ENCODE measurements around the gene SLC4A5.

DNA sequence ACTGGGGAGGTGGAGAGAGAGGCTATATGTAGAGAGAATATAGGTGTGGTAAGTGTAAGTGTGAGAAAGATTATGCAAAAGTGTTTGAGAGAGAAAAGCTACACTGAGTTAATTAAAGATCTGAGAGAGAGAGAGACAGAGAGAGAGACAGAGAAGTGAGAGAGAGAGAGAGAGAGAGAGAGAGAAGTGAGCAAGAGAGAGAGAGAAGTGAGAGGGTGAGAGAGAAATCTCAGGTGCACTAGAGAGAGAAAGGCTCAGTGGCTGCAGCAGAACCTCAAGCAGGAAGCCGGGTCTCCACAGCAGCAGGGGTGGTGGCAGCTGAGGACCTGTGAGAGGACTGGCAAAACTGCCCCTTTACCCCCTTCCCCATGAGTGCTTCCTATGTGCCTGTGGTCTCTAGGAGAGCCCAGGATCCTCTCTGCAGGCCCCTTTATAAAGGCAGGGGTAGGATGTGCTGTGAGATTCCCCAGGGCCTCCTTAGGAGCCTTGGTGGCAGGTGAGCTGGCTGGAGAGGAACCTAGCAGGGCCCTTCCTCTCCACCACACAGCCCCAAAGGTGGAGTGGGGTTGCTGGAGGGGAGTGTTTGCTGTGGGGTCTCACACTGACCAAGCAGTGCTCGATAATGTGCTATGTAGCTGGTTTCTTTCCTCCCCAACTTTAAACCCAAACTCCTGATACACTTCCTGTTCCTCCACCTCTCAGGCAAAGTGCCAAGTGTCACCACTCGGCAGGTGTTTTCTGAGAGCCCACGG lies 52.6 kb downstream of the SLC4A5 start:
- TF ChIP-seq, protein P1, sequence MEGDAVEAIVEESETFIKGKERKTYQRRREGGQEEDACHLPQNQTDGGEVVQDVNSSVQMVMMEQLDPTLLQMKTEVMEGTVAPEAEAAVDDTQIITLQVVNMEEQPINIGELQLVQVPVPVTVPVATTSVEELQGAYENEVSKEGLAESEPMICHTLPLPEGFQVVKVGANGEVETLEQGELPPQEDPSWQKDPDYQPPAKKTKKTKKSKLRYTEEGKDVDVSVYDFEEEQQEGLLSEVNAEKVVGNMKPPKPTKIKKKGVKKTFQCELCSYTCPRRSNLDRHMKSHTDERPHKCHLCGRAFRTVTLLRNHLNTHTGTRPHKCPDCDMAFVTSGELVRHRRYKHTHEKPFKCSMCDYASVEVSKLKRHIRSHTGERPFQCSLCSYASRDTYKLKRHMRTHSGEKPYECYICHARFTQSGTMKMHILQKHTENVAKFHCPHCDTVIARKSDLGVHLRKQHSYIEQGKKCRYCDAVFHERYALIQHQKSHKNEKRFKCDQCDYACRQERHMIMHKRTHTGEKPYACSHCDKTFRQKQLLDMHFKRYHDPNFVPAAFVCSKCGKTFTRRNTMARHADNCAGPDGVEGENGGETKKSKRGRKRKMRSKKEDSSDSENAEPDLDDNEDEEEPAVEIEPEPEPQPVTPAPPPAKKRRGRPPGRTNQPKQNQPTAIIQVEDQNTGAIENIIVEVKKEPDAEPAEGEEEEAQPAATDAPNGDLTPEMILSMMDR (IDR thresholded peaks at IDR 0.05), result no peak
- no peak for TF ChIP-seq EP300 (IDR thresholded peaks at IDR 0.05)
